NT2/D1 (cell line): ENCODE measurements around the gene NIP7.

ENCODE experiments used
- SUZ12 ChIP-seq: IDR thresholded peaks from 2 replicates; pipeline ENCODE4 v1.6.1; 2011; ENCODE audit not compliant: insufficient read length, insufficient read depth; ENCODE audit errors: extremely low read depth
- YY1 ChIP-seq: IDR thresholded peaks from 2 replicates; pipeline ENCODE4 v1.6.1; 2011; ENCODE audit not compliant: insufficient read length, insufficient read depth
- ZNF274 ChIP-seq: IDR thresholded peaks from 2 replicates; pipeline ENCODE4 v1.6.1; 2011; ENCODE audit warnings: mild to moderate bottlenecking, low read depth, low read length

- TF ChIP-seq ZNF274, result no peak
- no peak for TF ChIP-seq YY1
- no peak for TF ChIP-seq SUZ12
These were observed 41.7 kb downstream of the NIP7 start for GRCh38 chr16:69381231-69381630.
